Measurements from ENCODE around the gene NUAK1.

- TF ChIP-seq CTCF (IDR thresholded peaks at IDR 0.05; ENCODE audit: insufficient read depth, low read length) = no peak
- no peak for TF ChIP-seq POLR2AphosphoS5 (IDR thresholded peaks at IDR 0.05; ENCODE audit: low read depth)
- no peak for TF ChIP-seq REST (IDR thresholded peaks at IDR 0.05; ENCODE audit: insufficient replicate concordance, low read depth)
- no peak for TF ChIP-seq GABPA (IDR thresholded peaks at IDR 0.05; ENCODE audit: low read depth)
These were observed 96.7 kb downstream of the NUAK1 start for GRCh38 chr12:106042037-106042436.
